ENCODE measurements around the gene DTL.

The DTL gene

GRCh38 chr1:212108187-212108586 lies 72.6 kb downstream of the DTL start:
- H3K27ac ChIP-seq (ENCODE audit: low read length), result no peak overlapping the region
- H3K9me3 ChIP-seq (ENCODE audit: control insufficient read depth, insufficient read depth, low read length), result no peaks in the 10 kb centered on the region
- no peaks in the 10 kb centered on the region for H3K27me3 ChIP-seq (ENCODE audit: control insufficient read depth, insufficient read depth, low read length)
- no peak for DNase-seq (ENCODE audit: low read depth, low spot score)
- WGBS (ENCODE audit: insufficient coverage, insufficient read length), result no CpG with 5 or more reads among the region's 1 CpG
- 0 out of 2 replicates have a peak, but pooled peaks cover 2% of the 10 kb centered on the region for H3K36me3 ChIP-seq (ENCODE audit: control insufficient read depth, insufficient read depth, low read length)
- H3K4me3 ChIP-seq (ENCODE audit: low read length), result no peak overlapping the region
- peaks cover 5% of the 10 kb centered on the region; the same call in 1 of the 2 replicates for H3K4me1 ChIP-seq (ENCODE audit: control insufficient read depth, insufficient read depth, low read length)

- DNase-seq (ENCODE audit: low read depth, low spot score), result no peak
- Histone ChIP-seq H3K4me1 (ENCODE audit: control insufficient read depth, insufficient read depth, low read length) (peaks cover 5% of the 10 kb centered on the region; the same call in 1 of the 2 replicates), H3K36me3 (ENCODE audit: control insufficient read depth, insufficient read depth, low read length) (0 out of 2 replicates have a peak, but pooled peaks cover 2% of the 10 kb centered on the region), H3K27me3 (ENCODE audit: control insufficient read depth, insufficient read depth, low read length) (no peaks in the 10 kb centered on the region), H3K9me3 (ENCODE audit: control insufficient read depth, insufficient read depth, low read length) (no peaks in the 10 kb centered on the region), H3K27ac (ENCODE audit: low read length) (no peak overlapping the region), H3K4me3 (ENCODE audit: low read length) (no peak overlapping the region)
- WGBS (ENCODE audit: insufficient coverage, insufficient read length), result no CpG with 5 or more reads among the region's 2 CpGs
Measured at GRCh38 chr1:212108981-212109380, 73.4 kb downstream of the DTL start.

GRCh38 chr1:212109728-212110127 lies 74.2 kb downstream of the DTL start:
- Histone ChIP-seq H3K4me3 (ENCODE audit: low read length) (no peak overlapping the region), H3K4me1 (ENCODE audit: control insufficient read depth, insufficient read depth, low read length) (peaks cover 5% of the 10 kb centered on the region; the same call in 1 of the 2 replicates), H3K27me3 (ENCODE audit: control insufficient read depth, insufficient read depth, low read length) (no peaks in the 10 kb centered on the region), H3K36me3 (ENCODE audit: control insufficient read depth, insufficient read depth, low read length) (0 out of 2 replicates have a peak, but pooled peaks cover 2% of the 10 kb centered on the region), H3K9me3 (ENCODE audit: control insufficient read depth, insufficient read depth, low read length) (no peaks in the 10 kb centered on the region), H3K27ac (ENCODE audit: low read length) (no peak overlapping the region)
- no CpG with 5 or more reads among the region's 6 CpGs for WGBS (ENCODE audit: insufficient coverage, insufficient read length)
- no peak for DNase-seq (ENCODE audit: low read depth, low spot score)

- peaks cover 5% of the 10 kb centered on the region; the same call in 1 of the 2 replicates for H3K4me1 ChIP-seq (ENCODE audit: control insufficient read depth, insufficient read depth, low read length)
- WGBS (ENCODE audit: insufficient coverage, insufficient read length), result no CpG with 5 or more reads among the region's 2 CpGs
- DNase-seq (ENCODE audit: low read depth, low spot score), result no peak
- H3K9me3 ChIP-seq (ENCODE audit: control insufficient read depth, insufficient read depth, low read length), result no peaks in the 10 kb centered on the region
- no peaks in the 10 kb centered on the region for H3K27me3 ChIP-seq (ENCODE audit: control insufficient read depth, insufficient read depth, low read length)
- no peak overlapping the region for H3K27ac ChIP-seq (ENCODE audit: low read length)
- 0 out of 2 replicates have a peak, but pooled peaks cover 2% of the 10 kb centered on the region for H3K36me3 ChIP-seq (ENCODE audit: control insufficient read depth, insufficient read depth, low read length)
- no peak overlapping the region for H3K4me3 ChIP-seq (ENCODE audit: low read length)
Measured at GRCh38 chr1:212110617-212111016, 75.1 kb downstream of the DTL start.

GRCh38 chr1:212111536-212111935 lies 76.0 kb downstream of the DTL start:
- no peak for DNase-seq (ENCODE audit: low read depth, low spot score)
- H3K27ac ChIP-seq (ENCODE audit: low read length), result no peak overlapping the region
- H3K9me3 ChIP-seq (ENCODE audit: control insufficient read depth, insufficient read depth, low read length), result no peaks in the 10 kb centered on the region
- no peak overlapping the region for H3K4me3 ChIP-seq (ENCODE audit: low read length)
- peaks cover 5% of the 10 kb centered on the region; the same call in 1 of the 2 replicates for H3K4me1 ChIP-seq (ENCODE audit: control insufficient read depth, insufficient read depth, low read length)
- H3K27me3 ChIP-seq (ENCODE audit: control insufficient read depth, insufficient read depth, low read length), result no peaks in the 10 kb centered on the region
- H3K36me3 ChIP-seq (ENCODE audit: control insufficient read depth, insufficient read depth, low read length), result 0 out of 2 replicates have a peak, but pooled peaks cover 2% of the 10 kb centered on the region
- WGBS (ENCODE audit: insufficient coverage, insufficient read length), result no CpG with 5 or more reads among the region's 1 CpG

- no peak for DNase-seq (ENCODE audit: low read depth, low spot score)
- Histone ChIP-seq H3K27ac (ENCODE audit: low read length) (no peak overlapping the region), H3K4me3 (ENCODE audit: low read length) (no peak overlapping the region), H3K27me3 (ENCODE audit: control insufficient read depth, insufficient read depth, low read length) (no peaks in the 10 kb centered on the region), H3K4me1 (ENCODE audit: control insufficient read depth, insufficient read depth, low read length) (no peaks in the 10 kb centered on the region), H3K9me3 (ENCODE audit: control insufficient read depth, insufficient read depth, low read length) (no peaks in the 10 kb centered on the region), H3K36me3 (ENCODE audit: control insufficient read depth, insufficient read depth, low read length) (0 out of 2 replicates have a peak, but pooled peaks cover 2% of the 10 kb centered on the region)
- WGBS (ENCODE audit: insufficient coverage, insufficient read length), result no CpG with 5 or more reads among the region's 2 CpGs
Measured at GRCh38 chr1:212113706-212114105, 78.2 kb downstream of the DTL start.

GRCh38 chr1:212118167-212118871 lies 82.8 kb downstream of the DTL start:
- H3K4me1 ChIP-seq (ENCODE audit: control insufficient read depth, insufficient read depth, low read length), result no peaks in the 10 kb centered on the region
- no peaks in the 10 kb centered on the region for H3K36me3 ChIP-seq (ENCODE audit: control insufficient read depth, insufficient read depth, low read length)
- no peak overlapping the region for H3K4me3 ChIP-seq (ENCODE audit: low read length)
- no peaks in the 10 kb centered on the region for H3K27me3 ChIP-seq (ENCODE audit: control insufficient read depth, insufficient read depth, low read length)
- no peaks in the 10 kb centered on the region for H3K9me3 ChIP-seq (ENCODE audit: control insufficient read depth, insufficient read depth, low read length)
- no peak for DNase-seq (ENCODE audit: low read depth, low spot score)
- no peak overlapping the region for H3K27ac ChIP-seq (ENCODE audit: low read length)
- no CpG with 5 or more reads among the region's 7 CpGs for WGBS (ENCODE audit: insufficient coverage, insufficient read length)

- no peaks in the 10 kb centered on the region for H3K9me3 ChIP-seq (ENCODE audit: control insufficient read depth, insufficient read depth, low read length)
- WGBS (ENCODE audit: insufficient coverage, insufficient read length), result no CpG with 5 or more reads among the region's 2 CpGs
- no peak overlapping the region for H3K27ac ChIP-seq (ENCODE audit: low read length)
- no peaks in the 10 kb centered on the region for H3K36me3 ChIP-seq (ENCODE audit: control insufficient read depth, insufficient read depth, low read length)
- H3K27me3 ChIP-seq (ENCODE audit: control insufficient read depth, insufficient read depth, low read length), result no peaks in the 10 kb centered on the region
- H3K4me3 ChIP-seq (ENCODE audit: low read length), result no peak overlapping the region
- no peaks in the 10 kb centered on the region for H3K4me1 ChIP-seq (ENCODE audit: control insufficient read depth, insufficient read depth, low read length)
- no peak for DNase-seq (ENCODE audit: low read depth, low spot score)
Measured at GRCh38 chr1:212118872-212119260, 83.3 kb downstream of the DTL start.

- Histone ChIP-seq H3K9me3 (ENCODE audit: control insufficient read depth, insufficient read depth, low read length) (no peaks in the 10 kb centered on the region), H3K27me3 (ENCODE audit: control insufficient read depth, insufficient read depth, low read length) (no peaks in the 10 kb centered on the region), H3K36me3 (ENCODE audit: control insufficient read depth, insufficient read depth, low read length) (no peaks in the 10 kb centered on the region), H3K4me3 (ENCODE audit: low read length) (no peak overlapping the region), H3K27ac (ENCODE audit: low read length) (no peak overlapping the region), H3K4me1 (ENCODE audit: control insufficient read depth, insufficient read depth, low read length) (no peaks in the 10 kb centered on the region)
- no CpG with 5 or more reads among the region's 5 CpGs for WGBS (ENCODE audit: insufficient coverage, insufficient read length)
- no peak for DNase-seq (ENCODE audit: low read depth, low spot score)
Measured at GRCh38 chr1:212119397-212119837, 83.9 kb downstream of the DTL start.

GRCh38 chr1:212119863-212120262 lies 84.3 kb downstream of the DTL start:
- no peaks in the 10 kb centered on the region for H3K9me3 ChIP-seq (ENCODE audit: control insufficient read depth, insufficient read depth, low read length)
- DNase-seq (ENCODE audit: low read depth, low spot score), result no peak
- no peaks in the 10 kb centered on the region for H3K27me3 ChIP-seq (ENCODE audit: control insufficient read depth, insufficient read depth, low read length)
- H3K4me1 ChIP-seq (ENCODE audit: control insufficient read depth, insufficient read depth, low read length), result no peaks in the 10 kb centered on the region
- no peak overlapping the region for H3K27ac ChIP-seq (ENCODE audit: low read length)
- H3K36me3 ChIP-seq (ENCODE audit: control insufficient read depth, insufficient read depth, low read length), result no peaks in the 10 kb centered on the region
- H3K4me3 ChIP-seq (ENCODE audit: low read length), result no peak overlapping the region
- no CpG with 5 or more reads among the region's 3 CpGs for WGBS (ENCODE audit: insufficient coverage, insufficient read length)

GRCh38 chr1:212121779-212122178 lies 86.2 kb downstream of the DTL start:
- Histone ChIP-seq H3K9me3 (ENCODE audit: control insufficient read depth, insufficient read depth, low read length) (no peaks in the 10 kb centered on the region), H3K4me1 (ENCODE audit: control insufficient read depth, insufficient read depth, low read length) (peaks cover 2% of the 10 kb centered on the region; the same call in 1 of the 2 replicates), H3K27me3 (ENCODE audit: control insufficient read depth, insufficient read depth, low read length) (no peaks in the 10 kb centered on the region), H3K27ac (ENCODE audit: low read length) (no peak overlapping the region), H3K4me3 (ENCODE audit: low read length) (no peak overlapping the region), H3K36me3 (ENCODE audit: control insufficient read depth, insufficient read depth, low read length) (no peaks in the 10 kb centered on the region)
- DNase-seq (ENCODE audit: low read depth, low spot score), result no peak
- no CpG with 5 or more reads among the region's 2 CpGs for WGBS (ENCODE audit: insufficient coverage, insufficient read length)

Data from iPS DF 6.9 (cell line).